GM18499 (cell line): ENCODE data around the gene DYRK2.

Experiments used
- ATAC-seq: cut with Tn5 transposase; IDR thresholded peaks from one replicate; pipeline ENCODE4 v1.9.1; 2021; ENCODE audit warnings: moderate number of reproducible peaks; ENCODE audit not compliant: insufficient read depth, unreplicated experiment

Gene DYRK2

DNA sequence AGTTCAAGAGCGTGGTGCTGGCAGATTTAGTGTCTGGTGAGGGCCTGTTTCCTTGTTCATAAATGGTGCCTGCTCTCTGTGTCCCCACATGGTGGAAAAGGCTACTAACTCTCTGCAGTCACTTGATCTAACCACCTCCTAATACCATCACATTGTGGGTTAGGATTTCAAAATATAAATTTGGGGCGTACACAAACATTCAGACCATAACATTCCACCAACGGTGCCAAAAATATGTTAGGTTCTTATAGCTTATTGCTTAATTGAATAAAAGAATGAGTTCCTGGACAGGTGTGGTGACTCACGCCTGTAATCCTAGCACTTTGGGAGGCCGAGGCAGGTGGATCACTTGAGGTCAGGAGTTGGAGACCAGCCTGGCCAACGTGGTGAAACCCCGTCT, 3.4 kb upstream of the DYRK2 start:
- ATAC-seq = no peak

DNA sequence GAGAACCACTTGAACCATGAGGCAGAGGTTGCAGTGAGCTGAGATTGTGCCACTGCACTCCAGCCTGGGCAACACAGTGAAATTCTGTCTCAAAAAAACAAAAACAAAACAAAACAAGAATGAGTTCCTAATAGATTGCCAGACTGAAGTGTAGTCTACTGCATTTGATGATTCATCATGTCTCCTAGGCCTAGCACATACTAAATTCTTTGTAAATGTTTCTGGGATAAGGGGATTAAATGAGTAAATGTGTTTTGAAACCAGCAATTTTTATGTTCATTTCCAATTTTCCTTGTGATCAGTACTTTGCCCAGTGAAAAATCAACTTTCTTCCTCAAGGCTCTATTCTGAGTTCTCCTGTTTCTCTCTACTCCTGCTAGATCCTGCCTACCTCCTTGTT, 2.9 kb upstream of the DYRK2 start:
- no peak for ATAC-seq

GRCh38 chr12:67646775-67647174, 1.8 kb upstream of the DYRK2 start:
- ATAC-seq = no peak

GRCh38 chr12:67647181-67647798, 1.3 kb upstream of the DYRK2 start:
- ATAC-seq = no peak

DNA sequence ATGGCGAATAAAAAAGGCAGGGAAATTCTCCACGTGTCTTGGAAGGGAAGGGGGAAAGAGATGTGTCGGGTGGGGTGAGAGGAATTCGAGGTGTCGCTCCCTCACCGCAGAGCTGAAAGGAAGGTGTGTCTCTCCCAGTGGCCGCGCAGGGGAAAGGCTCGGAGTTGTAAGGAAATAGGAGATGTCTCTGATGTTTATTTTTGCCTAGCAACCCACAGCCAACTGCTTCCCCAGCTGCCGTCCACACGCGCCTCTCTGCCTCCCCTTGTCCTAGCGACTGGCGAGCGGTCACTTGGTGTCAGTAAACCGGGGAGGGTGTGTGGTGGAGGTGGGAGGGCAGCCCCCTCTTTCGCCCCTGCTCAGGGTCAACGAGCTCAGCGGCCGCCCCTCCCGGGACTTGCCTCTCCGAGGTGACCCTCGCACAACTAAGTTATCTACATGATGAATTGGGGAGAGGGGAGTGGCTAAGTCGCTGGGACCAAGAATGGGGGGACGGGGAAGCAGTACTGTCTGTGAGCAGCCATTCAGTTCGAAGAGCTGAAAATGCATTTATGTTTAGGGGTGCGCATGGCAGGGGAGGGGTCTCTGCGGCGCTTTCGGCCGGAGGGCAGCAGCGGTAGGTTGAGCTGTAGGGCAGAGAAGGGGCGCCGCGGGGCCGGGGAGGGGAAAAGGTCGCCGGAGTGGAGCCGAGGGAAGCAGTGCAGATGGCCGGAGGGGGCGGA, 585 bp upstream of the DYRK2 start:
- ATAC-seq = no peak

- ATAC-seq = no peak
Observed at GRCh38 chr12:67649261-67649569, 670 bp downstream of the DYRK2 start.

DNA sequence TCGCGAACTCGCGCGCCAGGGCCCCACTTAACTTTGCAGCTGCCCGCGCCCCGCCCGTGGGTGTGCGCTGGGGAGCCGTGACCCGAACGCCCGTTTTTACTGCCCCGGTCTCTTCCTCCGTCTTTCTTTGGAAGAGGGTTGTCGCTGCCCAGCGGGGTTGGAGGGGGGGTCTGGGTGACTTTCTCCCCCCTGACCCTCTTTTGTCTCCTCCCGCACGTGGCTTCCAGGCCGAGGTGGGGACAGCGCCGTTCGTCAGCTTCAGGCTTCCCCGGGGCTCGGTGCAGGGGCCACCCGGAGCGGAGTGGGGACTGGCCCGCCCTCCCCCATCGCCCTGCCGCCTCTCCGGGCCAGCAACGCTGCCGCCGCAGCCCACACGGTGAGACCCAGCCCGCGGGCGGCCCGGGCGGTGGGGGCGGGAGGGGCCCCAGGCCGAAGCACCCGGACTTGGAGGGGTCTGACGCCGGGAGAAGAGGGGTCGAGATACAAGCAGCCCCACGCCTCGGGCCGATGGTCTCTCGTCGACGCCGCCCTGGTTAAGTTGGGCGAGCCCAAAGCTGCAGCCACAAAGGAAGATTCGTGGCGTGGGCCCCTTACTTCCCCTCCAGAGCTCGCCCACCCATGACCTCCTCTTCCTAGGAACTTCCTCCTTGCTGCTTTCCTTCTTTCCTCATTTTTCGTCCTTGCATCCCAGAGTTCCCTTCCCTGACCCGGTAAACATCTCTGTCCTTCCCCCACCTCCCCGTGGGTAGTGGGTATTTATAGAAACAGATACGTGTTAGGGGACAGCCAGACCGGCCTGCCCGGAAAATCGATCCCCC, 1.2 kb downstream of the DYRK2 start:
- ATAC-seq = no peak

GRCh38 chr12:67650388-67651131, 2.0 kb downstream of the DYRK2 start:
- ATAC-seq = no peak

DNA sequence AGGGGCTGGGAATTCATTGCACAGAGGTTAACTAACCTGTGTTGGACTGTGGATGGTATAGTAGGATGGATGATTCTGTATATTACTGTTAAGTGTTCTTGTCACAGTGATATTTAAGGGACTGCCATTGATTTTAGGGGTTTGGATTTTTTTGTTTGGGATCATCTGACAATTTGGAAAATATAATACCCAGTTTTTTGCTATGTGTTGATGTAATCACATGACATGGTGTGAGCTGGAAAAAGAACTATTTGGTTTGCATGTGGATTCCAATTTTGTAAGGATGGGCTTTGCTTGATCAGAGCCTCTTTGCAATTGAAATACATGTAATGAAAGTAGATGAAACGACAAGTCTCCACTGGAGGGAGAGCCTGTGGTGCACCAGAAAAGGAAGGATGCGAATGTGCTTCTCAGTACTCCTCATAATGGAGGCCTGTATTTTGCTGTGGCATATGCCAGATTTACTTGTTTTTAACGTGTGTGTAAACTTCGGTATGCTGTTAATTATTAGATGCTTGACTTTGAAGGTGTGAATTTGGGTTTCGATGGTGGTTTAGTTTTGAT, 2.7 kb downstream of the DYRK2 start:
- ATAC-seq = no peak

DNA sequence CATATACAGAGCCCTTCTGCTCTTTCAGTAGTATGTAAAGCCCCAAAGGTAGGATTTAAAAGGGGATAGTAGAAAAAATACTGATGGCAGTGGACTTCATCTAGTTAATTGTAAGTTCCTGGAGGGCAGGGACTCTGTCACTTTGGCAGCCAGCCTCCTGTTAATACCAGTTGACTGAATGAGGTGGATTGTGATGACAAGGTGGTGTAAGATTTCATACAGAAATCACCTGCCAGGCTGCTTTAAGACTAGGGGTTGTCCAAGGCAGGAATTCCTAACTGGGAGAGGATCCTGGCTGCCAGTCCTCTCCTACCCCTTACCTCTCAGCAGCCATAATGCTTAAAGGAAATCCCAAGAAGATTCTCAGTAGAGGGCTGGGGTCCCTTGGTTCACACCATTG, 7.3 kb downstream of the DYRK2 start:
- no peak for ATAC-seq

DNA sequence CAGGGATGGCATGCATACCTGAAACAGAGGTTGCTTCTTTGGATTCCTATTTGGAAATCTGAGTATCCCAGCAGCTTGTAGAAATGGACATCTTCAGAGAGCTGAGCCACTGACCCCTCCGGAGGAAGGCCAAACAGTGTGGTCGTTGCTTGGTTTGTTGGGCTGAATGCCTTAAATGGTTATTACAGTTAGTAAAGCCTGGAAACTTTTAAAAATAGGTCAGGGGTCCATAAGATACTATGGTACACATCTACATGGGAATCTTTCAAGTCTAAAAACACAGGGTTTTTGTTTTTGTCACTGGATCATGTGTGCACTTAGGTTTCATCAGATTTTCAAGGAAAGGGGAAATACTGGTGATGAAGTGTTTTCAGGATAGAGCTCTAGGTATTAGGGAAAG, 7.7 kb downstream of the DYRK2 start:
- ATAC-seq = no peak

- no peak for ATAC-seq
Observed at GRCh38 chr12:67658486-67658885, 9.9 kb downstream of the DYRK2 start.

DNA sequence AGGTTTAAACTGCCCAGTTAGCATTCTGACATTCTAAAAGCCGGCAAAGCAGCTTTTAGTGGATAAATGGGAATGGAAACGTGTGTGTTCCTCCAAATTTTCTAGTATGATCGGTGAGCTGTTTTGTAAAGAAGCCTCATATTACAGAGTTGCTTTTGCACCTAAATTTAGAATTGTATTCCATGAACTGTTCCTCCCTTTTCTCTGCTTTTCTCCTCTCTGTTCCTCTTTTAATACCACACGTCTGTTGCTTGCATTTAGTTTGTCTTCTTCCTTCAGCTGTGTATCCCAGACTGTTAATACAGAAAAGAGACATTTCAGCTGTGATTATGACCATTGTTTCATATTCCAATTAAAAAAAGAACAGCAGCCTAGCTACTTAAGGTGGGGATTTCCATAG, 10.7 kb downstream of the DYRK2 start:
- no peak for ATAC-seq

- no peak for ATAC-seq
Observed at GRCh38 chr12:67661311-67662021, 12.9 kb downstream of the DYRK2 start.

- ATAC-seq = no peak
Observed at GRCh38 chr12:67662910-67663538, 14.5 kb downstream of the DYRK2 start.

- no peak for ATAC-seq
Observed at GRCh38 chr12:67664171-67664570, 15.6 kb downstream of the DYRK2 start.

GRCh38 chr12:67665679-67666078, 17.1 kb downstream of the DYRK2 start:
- ATAC-seq = no peak

DNA sequence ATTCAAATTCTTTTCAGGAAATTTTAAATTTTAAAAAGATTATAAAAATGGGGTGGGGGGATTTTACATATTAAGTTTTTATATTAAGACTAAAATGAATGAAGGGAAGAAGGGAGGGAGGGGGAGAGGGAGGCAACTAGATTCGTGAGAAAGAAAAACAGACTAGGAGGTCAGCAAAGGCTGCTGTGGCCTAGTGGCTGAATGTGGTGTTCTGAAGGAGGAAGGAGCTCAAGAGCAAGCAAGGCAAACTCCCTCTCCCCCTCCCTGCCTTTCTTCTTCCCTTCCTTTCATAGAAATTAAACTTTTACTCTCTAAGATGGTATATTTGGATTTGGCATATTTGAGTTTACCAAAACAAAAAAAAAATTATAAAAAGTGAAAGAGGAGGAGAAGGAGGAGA, 18.1 kb downstream of the DYRK2 start:
- no peak for ATAC-seq

DNA sequence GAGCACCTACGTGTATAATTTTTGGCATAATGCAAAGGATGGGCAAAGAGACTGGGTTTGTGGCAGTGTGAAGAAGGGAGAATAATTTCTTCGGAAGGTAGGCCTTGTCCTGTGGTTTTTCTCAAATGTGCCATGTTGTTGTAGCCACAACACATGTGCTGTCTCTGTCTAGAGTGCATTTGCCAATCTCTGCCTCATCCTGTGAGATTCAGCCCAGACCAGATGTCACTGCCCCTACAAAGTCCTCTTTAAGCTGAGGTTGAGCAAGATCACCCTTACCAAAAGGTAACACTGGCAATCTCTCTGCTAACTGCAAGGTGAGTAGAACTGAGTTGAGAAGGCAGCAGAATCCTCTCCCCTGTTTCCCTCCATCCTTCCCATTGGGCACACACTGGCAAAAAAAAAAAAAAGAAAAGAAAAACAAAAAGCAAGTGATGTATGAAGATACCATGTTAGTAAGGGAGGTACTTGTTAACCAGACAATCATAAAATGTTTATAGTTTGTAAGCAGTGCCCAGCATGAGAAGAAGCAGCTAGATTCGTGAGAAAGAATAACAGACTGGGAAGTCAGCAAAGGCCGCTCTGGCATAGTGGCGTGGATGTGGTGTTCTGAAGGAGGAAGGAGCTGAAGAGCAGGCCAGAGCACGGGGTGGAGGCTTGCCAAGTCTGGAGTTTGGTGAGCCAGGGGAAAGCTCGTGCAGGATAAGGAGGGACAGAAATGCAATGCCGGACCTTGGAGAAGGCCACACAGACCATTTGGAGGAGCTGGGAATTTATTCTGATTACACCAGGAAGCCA, 18.9 kb downstream of the DYRK2 start:
- no peak for ATAC-seq
